HG03025 (cell line): ENCODE results near the gene ANAPC1.
A peak's percentile ranks its signal among the peaks of the same experiment; 100 is the strongest.
"Not testable (repeated sequence)": the region's sequence is repeated elsewhere in the genome, so short reads cannot be mapped to it uniquely, and the experiment has no call there.

ENCODE experiments used
- ATAC-seq: cut with Tn5 transposase; IDR thresholded peaks from one replicate; pipeline ENCODE4 v1.9.1; 2021; ENCODE audit warnings: mild to moderate bottlenecking, moderate library complexity; ENCODE audit not compliant: unreplicated experiment, low FRiP score

Gene ANAPC1

DNA sequence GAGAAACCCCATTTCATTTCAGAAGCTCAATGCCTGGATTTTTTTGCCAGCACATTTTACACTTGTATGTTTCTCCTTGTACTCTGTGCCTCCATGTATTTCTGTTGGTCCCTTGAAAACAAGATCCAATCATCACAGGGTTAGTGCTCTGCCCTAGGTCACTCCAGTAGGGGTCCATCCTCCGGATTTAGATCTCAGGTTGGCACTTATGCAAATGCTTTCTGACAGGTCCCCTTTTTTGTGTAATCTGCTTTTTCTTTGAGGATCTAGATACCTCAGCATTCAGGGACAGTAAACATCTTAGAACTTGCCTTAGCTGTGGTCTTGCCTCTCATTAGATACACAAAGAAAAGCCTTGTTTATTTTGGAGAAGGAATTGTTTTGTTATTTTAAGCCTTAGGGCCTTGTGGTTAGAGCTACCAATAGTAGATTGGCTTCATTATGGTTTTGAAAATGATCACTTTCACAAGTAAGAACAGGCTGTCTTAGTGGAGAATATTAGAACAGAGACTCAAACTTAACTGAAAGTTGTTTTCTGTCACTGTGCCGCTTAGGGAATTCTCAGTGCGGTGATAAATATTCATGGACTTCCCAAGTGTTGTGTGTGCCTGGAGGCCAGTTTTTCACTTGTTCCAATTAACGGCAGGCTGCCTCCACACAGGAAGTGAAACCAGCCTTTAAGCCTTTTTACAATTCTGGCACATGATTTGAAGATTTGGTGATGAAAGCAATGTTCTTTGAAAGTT, 22.2 kb upstream of the ANAPC1 start:
- ATAC-seq: no peak

GRCh38 chr2:111905475-111905869, 21.5 kb upstream of the ANAPC1 start:
- not testable (repeated sequence) for ATAC-seq

DNA sequence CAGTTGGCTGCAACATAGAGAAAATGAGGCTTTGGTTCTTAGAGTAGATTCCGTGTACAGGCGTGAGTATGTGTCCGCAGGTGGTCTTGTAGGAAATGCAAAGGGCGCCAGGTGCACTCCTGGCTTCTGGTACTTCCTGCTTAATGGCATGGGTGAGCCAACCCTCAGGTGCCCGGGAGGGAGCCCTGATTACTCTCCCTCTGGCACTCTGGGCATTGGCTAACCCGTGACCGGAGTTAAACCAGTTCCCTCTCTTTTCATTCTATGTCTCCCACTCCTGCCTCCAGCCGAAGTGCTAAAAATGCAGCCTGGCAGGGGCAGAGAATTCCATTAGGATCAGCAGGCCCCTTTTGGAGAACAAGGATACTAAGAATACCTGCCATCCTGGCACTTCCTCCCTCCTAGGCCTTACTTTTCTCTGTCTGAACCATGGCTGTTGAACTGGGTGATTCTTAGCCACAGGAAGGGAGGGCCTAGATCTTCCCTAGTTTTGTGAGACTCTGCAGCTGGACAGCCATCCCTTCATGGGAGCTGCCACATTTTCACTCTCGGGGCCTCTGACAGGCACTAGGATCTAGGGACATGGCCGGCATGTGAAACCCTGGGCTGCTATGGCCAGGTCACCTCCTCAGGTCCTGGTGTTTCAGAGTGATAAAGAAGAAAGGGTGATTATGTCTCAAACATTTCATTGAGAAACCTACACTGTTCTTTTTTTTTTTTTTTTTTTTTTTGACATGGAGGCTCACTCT, 20.9 kb upstream of the ANAPC1 start:
- ATAC-seq: no peak

DNA sequence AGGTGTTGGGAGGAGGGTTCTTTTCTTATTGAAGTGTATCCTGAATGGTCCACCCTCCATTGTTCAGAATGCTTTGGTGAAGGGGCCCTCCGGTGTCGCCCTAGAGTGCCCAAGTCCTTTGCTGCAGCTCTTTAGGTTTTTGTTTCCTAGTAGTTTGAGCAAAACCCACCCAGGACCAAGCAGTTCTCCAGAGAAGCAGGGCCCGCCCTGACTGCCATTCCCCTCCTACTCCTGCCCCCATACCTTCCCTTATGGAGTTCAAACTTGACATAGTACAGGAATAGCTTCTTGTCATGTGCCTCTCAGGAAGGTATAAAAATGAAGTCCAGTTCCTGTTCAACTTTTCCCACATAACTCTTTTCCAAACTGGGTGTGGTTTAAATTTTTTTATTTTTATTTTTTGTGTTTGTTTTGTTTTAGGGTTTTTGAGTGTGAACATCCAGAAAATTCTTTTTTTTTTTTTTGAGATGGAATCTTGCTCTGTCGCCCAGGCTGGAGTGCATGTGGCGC, 20.0 kb upstream of the ANAPC1 start:
- ATAC-seq: no peak

DNA sequence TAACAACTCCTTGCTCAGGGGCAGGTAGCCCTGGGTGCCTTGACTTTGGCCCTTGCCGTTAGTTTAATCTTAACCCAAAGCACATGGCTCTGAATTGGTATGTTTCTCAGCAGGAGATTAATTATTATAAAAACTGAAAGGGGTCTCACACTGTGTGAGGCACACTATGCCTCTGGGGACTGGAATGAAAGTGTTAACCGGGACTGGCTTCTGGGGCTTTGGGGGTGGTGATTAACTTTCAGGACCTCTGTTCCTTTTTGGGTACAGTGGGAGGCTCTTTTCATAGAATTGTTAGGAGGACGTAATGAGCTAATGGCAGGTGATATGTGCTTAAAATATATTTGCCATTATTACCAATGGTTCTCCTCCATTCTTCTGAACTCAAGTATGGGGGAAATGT, 19.5 kb upstream of the ANAPC1 start:
- no peak for ATAC-seq

GRCh38 chr2:111900859-111901258, 16.9 kb upstream of the ANAPC1 start:
- no peak for ATAC-seq

DNA sequence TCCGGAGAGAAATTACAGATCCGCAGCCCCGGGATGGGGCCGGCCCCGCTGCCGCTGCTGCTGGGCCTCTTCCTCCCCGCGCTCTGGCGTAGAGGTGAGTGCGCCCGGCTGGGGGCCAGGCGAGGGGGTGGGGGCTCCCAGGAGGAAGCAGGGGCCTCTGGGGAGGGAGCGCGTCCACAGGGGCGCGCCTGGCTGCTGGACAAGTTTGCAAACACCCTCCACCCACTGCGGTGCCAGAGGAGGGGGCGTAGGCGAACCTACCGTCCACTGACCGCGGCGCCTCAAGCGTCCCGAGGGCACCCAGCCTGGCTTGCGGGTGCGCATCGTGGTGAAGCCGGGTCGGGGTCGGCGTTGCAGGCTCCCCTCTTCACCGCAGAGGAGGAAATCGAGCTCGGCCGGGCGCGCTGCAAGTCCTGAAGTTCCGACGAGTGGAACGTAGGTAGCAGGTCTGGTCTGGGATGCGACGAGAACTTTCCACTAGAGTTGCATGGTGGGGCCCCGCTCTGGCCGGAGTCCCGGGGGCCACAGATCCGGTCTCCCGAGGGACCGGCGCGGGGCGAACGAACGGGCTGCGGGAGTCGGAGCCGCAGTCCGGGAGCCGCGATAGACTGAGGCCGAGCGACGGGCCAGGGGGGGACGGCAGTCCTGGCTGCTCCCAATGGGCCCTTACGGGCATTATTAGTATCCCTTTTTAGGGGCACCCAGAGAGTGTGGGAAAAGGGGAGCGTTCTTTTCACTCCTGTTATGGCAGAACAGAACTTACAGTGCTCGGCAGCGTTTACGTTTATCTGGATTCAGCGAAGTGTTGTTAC, 14.9 kb upstream of the ANAPC1 start:
- no peak for ATAC-seq

- peak; percentile 44 for ATAC-seq
Measured at GRCh38 chr2:111897924-111898702, 14.1 kb upstream of the ANAPC1 start, which contains the start of gene MERTK. Gene MERTK (plus strand): TSS chr2:111898607. CDS start chr2:111898736, 129 bp downstream.

DNA sequence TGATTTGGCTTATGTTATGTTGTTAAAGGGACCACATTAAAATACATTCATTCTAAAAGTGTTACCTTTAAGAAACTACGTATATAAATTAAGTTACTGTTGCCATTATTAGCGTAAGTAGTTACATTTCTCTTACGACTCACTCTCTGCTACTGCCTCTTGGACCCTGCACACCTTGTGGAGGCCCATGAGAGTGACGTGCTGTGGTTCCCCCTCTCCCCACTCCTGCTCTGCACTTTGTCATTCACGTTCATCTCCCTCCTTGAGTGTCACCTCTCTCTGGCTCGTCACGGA, 13.6 kb upstream of the ANAPC1 start:
- ATAC-seq: no peak

DNA sequence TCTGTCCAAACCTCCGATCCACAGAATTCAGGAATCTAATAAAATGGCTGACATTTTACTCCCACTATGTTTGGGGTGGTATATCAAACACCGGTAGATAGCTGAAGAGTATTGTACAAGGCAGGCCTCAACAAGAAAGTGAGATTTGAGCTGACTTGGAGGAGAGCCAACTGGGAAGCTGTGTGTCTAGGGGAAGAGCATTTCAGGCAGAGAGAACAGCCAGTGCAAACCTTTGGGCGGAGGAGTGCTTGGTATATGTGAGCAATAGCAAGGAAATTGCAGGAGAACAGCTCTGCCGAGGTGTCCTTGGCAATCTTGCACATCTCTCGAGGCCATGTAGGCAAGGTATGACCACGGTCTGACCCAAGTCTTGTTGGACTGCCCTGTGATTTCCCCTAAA, 12.6 kb upstream of the ANAPC1 start:
- no peak for ATAC-seq

- ATAC-seq: no peak
Measured at GRCh38 chr2:111896024-111896423, 12.0 kb upstream of the ANAPC1 start.

DNA sequence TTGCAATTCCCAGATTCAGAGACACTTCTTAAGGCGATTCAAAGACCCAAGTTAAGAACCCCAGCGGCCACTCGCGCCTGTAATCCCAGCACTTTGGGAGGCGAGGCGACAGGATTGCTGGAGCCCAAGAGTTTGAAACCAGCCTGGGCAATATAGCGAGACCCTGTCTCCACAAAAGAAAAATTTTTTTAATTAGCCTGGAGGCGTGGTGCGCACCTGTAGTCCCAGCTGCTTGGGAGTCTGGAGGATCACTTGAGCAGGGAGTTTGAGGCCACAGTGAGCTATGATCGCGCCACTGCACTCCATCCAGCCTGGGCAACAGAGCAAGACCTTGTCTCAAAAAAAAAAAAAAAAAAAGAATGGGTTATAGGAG, 585 bp upstream of the ANAPC1 start:
- ATAC-seq: peak; percentile 4

- ATAC-seq: not testable (repeated sequence)
Measured at GRCh38 chr2:111872806-111873205, 11.2 kb downstream of the ANAPC1 start.

DNA sequence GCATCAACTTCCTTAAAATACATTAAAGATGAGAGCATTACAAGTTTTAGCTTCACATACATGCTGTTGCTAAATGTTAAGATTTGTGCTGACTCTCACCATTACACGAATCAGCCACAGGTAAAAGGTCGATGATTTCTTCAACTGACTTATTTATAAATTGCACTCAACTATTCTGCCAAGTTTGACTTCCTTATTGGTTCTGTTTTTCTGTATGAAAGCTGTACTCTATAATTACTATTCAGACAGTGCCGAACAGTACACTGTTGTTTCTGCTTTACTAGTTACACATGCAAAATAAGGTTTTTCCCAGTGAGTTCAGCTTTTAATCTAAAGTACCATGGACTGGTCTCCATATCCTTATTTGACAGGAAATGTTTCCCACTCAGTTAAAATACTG, 18.9 kb downstream of the ANAPC1 start:
- not testable (repeated sequence) for ATAC-seq

DNA sequence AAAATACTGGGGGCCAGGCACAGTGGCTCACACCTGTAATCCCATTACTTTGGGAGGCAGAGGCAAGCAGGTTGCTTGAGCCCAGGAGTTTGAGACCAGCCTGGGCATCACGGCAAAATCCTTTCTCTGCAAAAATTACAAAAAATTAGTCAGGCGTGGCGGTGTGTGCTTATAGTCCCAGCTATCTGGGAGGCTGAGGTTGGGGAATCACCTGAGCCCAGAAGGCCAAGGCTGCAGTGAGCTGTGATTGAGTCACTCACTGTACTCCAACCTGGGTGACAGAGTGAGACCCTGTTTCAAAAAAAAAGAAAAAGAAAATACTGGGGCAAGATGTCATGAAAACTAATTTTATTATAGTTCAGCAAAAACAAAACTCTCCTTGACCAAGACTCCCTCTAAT, 24.0 kb downstream of the ANAPC1 start:
- not testable (repeated sequence) for ATAC-seq

GRCh38 chr2:111852544-111852943, 31.4 kb downstream of the ANAPC1 start:
- ATAC-seq: not testable (repeated sequence)

DNA sequence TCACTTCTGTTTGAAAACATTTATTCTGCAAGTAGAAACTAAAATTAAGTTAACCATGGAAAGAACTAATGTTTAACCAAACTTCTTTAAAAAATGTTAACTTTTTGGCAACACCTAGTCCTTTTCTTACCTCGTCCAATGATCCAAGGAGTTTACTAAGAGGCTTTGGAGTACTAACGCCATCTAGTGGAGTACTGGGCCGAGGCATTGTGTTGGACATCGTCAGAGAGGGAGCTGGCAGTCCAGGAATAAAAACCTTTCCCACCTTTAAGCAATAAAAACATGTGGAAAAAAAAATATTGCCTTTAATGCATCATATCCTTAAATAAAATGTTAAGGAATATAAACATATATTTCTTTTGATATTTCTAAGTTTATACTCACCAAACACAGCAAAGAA, 33.3 kb downstream of the ANAPC1 start:
- ATAC-seq: not testable (repeated sequence)

GRCh38 chr2:111839625-111840282, 44.2 kb downstream of the ANAPC1 start:
- not testable (repeated sequence) for ATAC-seq

DNA sequence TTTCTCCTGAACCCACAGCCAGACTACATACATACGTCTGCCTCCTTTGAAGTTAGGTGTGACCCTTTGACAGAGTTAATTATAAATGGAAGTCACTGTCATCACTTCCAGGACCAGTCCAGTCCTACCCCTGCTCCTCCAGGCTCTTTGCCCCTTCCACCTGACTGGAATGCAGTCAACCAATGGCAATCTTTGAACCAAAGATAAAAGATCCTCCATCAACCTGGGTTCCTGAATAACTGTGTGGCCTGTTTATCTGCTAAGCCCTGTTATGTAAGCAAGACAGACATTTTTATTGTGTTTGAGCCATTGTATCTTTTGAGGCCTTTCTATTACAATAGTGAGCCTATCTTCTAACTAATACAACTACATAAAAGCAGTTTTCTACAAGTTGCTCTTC, 45.0 kb downstream of the ANAPC1 start:
- not testable (repeated sequence) for ATAC-seq

- ATAC-seq: not testable (repeated sequence)
Measured at GRCh38 chr2:111834221-111834620, 49.8 kb downstream of the ANAPC1 start.
